ENCODE results near the gene NUP85.

GRCh38 chr17:75239214-75239613 is 33.7 kb downstream of the NUP85 start:
- no peak for TF ChIP-seq EP300 (IDR thresholded peaks at IDR 0.05; ENCODE audit: borderline replicate concordance in 1 of 2, low read depth in 1 of 2, low read length in 1 of 2)
- TF ChIP-seq USF1 (IDR thresholded peaks at IDR 0.05; ENCODE audit: borderline replicate concordance, low read depth): no peak
- no peak for TF ChIP-seq MAX (IDR thresholded peaks at IDR 0.05; ENCODE audit: low read depth)
- TF ChIP-seq RCOR1 (IDR thresholded peaks at IDR 0.05; ENCODE audit: low read length): no peak
- TF ChIP-seq REST (IDR thresholded peaks at IDR 0.05; ENCODE audit: low read depth, low read length): no peak
- TF ChIP-seq CTCF (IDR thresholded peaks at IDR 0.05): no peak
- TF ChIP-seq CHD2 (IDR thresholded peaks at IDR 0.05; ENCODE audit: low read length, partially characterized antibody): no peak
- TF ChIP-seq RAD21 (IDR thresholded peaks at IDR 0.05; ENCODE audit: low read length): no peak
- no peak for TF ChIP-seq USF2 (IDR thresholded peaks at IDR 0.05; ENCODE audit: borderline replicate concordance, low read depth, low read length)
- no peak for TF ChIP-seq POLR2AphosphoS5 (IDR thresholded peaks at IDR 0.05; ENCODE audit: low read depth, low read length)
- TF ChIP-seq NFIC (IDR thresholded peaks at IDR 0.05; ENCODE audit: borderline replicate concordance): no peak
- no peak for TF ChIP-seq YY1 (IDR thresholded peaks at IDR 0.05; ENCODE audit: low read depth)
- no peak for TF ChIP-seq PBX3 (IDR thresholded peaks at IDR 0.05)

Data from SK-N-SH (cell line).